Tibial artery (tissue), 4 donors: ENCODE data around the gene UBD.

Experiments used
- DNase-seq, 2 donors: peaks; one replicate each; pipeline ENCODE4 v3.0.0-alpha.2; 2019
- H3K27ac ChIP-seq, 2 donors: fragments of 200-600 bp; sonication (generic) in 1 of 2; 1 replicate in 1 of 2; 2 replicates in 1 of 2; pipeline ENCODE4 v1.5.1; 2018 to 2019; ENCODE audit warnings: mild to moderate bottlenecking in 1 of 2
- H3K27me3 ChIP-seq, 2 donors: fragments of 200-600 bp; sonication (generic) in 1 of 2; one replicate each; pipeline versions ENCODE4 v1.5.1 to v1.6.0; 2016 to 2019
- H3K36me3 ChIP-seq, 3 donors: fragments of 200-600 bp; sonication (generic) in 2 of 3; one replicate each; pipeline ENCODE4 v1.5.1; 2016 to 2019; ENCODE audit warnings: mild to moderate bottlenecking in 2 of 3
- H3K4me1 ChIP-seq, 4 donors: fragments of 200-600 bp; sonication (generic) in 2 of 4; 1 replicate in 3 of 4; 2 replicates in 1 of 4; pipeline ENCODE4 v1.5.1; 2016 to 2019
- H3K4me3 ChIP-seq, 2 donors: fragments of 200-600 bp; sonication (generic) in 1 of 2; 1 replicate in 1 of 2; 2 replicates in 1 of 2; pipeline ENCODE4 v1.5.1; 2018 to 2019; ENCODE audit warnings: mild to moderate bottlenecking in 2 of 2
- H3K9me3 ChIP-seq, 3 donors: fragments of 200-600 bp; sonication (generic) in 1 of 3; one replicate each; pipeline ENCODE4 v1.5.1; 2016 to 2019
- intact Hi-C: fragments of 100-400 bp; cut with DNase I; formaldehyde crosslinking; loops from one replicate; pipeline ENCODE4 v1.15.0; 2023; ENCODE audit warnings: low total_unique reads
- TF ChIP-seq, protein P1 (sequence below), 2 experiments: fragments of 200-600 bp in 1 of 2; fragments of 450-650 bp in 1 of 2; IDR thresholded peaks; one replicate each; pipeline ENCODE4 v1.5.1; 2017 to 2019; ENCODE audit warnings: antibody characterized with exemption in 2 of 2, mild to moderate bottlenecking in 1 of 2, moderate library complexity in 1 of 2

The UBD gene

DNA sequence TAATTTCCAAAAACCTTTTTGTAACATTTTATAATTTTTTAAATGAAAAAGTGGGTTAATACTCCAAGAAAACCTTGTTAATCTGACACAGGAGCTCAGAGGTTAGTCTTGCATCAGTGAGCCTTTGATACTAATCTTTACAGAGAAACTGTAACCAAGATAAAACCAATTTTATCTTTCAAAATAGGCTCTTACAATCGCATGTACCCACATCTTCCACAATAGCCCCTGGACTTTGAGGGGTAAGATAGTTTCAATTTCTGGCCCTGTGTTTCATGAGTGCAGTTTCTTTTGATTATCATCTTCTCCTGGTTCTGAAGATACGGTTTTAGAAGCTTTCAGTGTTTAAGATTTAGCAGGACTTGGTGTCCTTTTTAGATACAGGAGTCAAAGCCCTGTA is 37.3 kb downstream of the UBD start:
- intact Hi-C loops = no loop called here
- no peak for DNase-seq
- Histone ChIP-seq H3K36me3 (no peaks in the 10 kb centered on the region), H3K27me3 (peaks cover 0 to 3% of the 10 kb centered on the region in 2 donors), H3K9me3 (no peaks in the 10 kb centered on the region), H3K27ac (no peak overlapping the region), H3K4me3 (no peak overlapping the region), H3K4me1 (no peaks in the 10 kb centered on the region)
- TF ChIP-seq, protein P1, sequence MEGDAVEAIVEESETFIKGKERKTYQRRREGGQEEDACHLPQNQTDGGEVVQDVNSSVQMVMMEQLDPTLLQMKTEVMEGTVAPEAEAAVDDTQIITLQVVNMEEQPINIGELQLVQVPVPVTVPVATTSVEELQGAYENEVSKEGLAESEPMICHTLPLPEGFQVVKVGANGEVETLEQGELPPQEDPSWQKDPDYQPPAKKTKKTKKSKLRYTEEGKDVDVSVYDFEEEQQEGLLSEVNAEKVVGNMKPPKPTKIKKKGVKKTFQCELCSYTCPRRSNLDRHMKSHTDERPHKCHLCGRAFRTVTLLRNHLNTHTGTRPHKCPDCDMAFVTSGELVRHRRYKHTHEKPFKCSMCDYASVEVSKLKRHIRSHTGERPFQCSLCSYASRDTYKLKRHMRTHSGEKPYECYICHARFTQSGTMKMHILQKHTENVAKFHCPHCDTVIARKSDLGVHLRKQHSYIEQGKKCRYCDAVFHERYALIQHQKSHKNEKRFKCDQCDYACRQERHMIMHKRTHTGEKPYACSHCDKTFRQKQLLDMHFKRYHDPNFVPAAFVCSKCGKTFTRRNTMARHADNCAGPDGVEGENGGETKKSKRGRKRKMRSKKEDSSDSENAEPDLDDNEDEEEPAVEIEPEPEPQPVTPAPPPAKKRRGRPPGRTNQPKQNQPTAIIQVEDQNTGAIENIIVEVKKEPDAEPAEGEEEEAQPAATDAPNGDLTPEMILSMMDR (IDR thresholded peaks at IDR 0.05) = no peak

DNA sequence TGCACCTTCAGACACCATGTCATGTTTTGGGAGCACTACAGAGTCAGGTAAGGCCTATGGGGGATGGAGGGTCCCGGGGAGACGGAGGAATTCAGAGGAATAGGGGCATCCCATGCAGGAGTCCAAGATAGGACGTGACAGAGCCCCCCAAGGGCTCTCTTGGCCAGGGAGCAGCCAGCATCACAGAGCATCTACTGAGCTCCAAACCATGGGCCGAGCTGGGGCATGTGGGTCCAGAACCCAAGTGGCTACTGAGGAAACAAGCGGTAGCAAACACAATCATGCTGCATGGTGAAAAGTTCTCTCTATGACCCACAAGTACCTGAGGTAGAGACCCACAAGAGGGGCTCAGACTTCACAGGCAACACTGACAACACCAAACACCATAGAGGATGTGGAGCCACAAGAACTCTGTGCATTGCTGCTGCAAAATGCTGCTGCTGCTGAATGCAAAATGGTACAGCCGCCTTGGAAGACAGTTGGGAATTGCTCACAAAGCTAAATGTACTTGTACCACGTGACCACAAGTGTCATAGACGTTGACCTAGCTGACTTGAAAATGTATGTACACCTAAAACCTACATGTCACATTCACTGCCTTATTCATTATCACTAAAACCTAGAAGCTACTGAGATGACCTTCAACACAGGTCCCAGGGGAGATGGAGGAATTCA is 38.4 kb downstream of the UBD start:
- intact Hi-C loops = no loop called here
- DNase-seq = no peak
- H3K9me3 ChIP-seq = no peaks in the 10 kb centered on the region
- no peak overlapping the region for H3K4me3 ChIP-seq
- no peaks in the 10 kb centered on the region for H3K4me1 ChIP-seq
- no peaks in the 10 kb centered on the region for H3K27me3 ChIP-seq
- no peak overlapping the region for H3K27ac ChIP-seq
- no peaks in the 10 kb centered on the region for H3K36me3 ChIP-seq
- TF ChIP-seq, protein P1 (IDR thresholded peaks at IDR 0.05) = no peak

DNA sequence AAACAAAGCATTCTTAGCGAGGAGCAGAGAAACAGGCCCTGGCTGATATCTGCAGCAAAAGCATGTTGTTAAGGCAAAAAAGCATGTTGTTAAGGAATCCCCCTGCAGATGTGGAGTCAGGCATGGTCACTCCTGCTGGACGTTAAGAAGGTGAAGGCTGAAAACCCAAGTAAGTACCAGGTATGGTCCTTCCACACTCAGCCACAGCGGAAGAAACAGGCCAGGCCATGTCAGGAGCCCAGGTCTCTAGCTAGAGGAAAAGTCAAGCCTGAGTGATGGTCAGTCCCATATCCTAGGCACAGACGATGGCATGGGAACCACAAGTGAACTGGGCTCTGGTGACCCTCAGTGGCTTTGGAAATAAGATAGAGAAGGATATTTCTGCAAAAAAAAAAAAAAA is 39.3 kb downstream of the UBD start:
- H3K4me1 ChIP-seq = no peaks in the 10 kb centered on the region
- no peaks in the 10 kb centered on the region for H3K36me3 ChIP-seq
- no peak for DNase-seq
- H3K9me3 ChIP-seq = no peaks in the 10 kb centered on the region
- TF ChIP-seq, protein P1 (IDR thresholded peaks at IDR 0.05) = no peak
- no peak overlapping the region for H3K27ac ChIP-seq
- no peaks in the 10 kb centered on the region for H3K27me3 ChIP-seq
- intact Hi-C loops = no loop called here
- H3K4me3 ChIP-seq = no peak overlapping the region

DNA sequence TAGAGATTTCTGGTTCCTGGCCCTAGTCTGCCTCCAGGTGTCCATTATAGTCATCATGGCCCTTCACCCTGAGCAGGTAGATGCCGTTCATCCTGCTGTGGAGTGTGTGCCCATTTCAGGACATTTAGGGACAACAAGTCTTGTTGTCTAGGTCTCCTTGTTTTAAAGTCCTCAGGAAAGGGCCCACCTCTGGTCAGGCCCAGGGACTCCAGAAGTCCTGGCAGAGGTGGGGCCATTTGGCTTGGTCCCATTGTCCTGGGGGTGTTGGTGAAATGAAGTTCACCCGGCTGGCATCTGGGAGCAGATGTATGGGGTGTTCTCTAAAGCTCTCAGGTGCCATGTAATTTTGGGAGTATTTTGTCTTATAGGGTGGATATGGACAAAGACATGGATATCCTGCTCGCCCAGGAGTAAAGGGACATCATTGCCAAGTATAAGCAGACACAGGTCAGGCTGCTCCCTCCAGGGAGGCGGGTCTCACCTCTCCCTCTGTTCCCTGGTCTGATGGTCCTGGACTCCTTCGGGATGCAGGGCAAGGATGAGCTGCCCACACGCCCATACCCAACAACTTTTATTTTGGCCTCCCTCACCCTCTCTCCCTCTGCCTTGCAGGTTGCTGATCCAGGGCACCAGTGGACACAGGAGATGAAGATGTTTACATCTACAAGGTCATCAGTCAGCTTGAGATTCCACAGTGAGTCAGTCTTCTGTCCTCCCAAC is 40.1 kb downstream of the UBD start:
- Histone ChIP-seq H3K4me3 (no peak overlapping the region), H3K9me3 (no peaks in the 10 kb centered on the region), H3K4me1 (no peaks in the 10 kb centered on the region), H3K36me3 (no peaks in the 10 kb centered on the region), H3K27ac (no peak overlapping the region), H3K27me3 (no peaks in the 10 kb centered on the region)
- intact Hi-C loops = no loop called here
- TF ChIP-seq, protein P1 (IDR thresholded peaks at IDR 0.05) = no peak
- no peak for DNase-seq

DNA sequence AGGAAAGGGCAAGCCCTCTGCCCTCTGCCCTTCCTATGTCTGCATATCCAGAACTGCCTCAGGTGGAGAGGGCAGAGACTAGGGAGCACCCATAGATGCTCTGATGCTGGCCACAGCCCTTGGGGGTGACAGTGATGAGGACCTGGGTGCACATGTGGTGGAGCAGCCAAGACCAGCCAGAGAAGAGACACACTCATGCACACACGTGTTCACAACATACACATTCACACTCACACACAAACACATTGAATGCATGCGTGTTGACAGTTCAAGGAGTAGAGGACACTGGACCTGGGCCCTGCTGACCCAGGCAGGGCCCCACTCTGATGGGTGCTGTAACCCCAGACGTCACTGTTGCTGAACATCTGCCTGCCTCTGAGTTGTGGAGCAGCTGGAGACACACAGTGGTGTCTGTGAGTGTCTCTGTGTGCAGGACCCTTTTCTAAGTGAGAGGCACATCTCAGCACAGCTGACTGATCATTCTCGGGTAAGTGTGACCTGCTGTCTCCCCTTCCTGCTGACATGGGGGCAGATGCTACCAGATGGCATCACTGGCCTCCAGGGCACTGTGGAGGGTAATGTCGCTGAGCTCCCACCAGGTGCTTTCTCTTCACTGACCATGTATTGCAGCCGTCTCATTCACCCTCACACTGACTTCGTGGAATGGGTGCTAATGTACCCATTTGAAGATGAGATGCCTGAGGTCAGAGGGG is 41.6 kb downstream of the UBD start:
- intact Hi-C loops = no loop called here
- Histone ChIP-seq H3K27ac (no peak overlapping the region), H3K9me3 (no peaks in the 10 kb centered on the region), H3K4me3 (no peak overlapping the region), H3K27me3 (no peaks in the 10 kb centered on the region), H3K36me3 (no peaks in the 10 kb centered on the region), H3K4me1 (no peaks in the 10 kb centered on the region)
- TF ChIP-seq, protein P1 (IDR thresholded peaks at IDR 0.05) = no peak
- no peak for DNase-seq
